K562 (cell line): ENCODE data around the gene SHFL. TPM values are rescaled to one million over a fixed set of nuclear protein-coding genes. Genes with fewer than 3 reads are reported as not detected.
A peak's percentile ranks its signal among the peaks of the same experiment; 100 is the strongest.

Experiments used
- ARID2 ChIP-seq: fragments of 450-650 bp; IDR thresholded peaks from 2 replicates; pipeline ENCODE4 v1.6.1; 2017; ENCODE audit warnings: antibody characterized with exemption, mild to moderate bottlenecking
- EP400 ChIP-seq: fragments of 450-650 bp; IDR thresholded peaks from 2 replicates; pipeline ENCODE4 v1.6.1; 2017; ENCODE audit warnings: antibody characterized with exemption, mild to moderate bottlenecking, moderate library complexity
- ESRRB ChIP-seq: fragments of 250-450 bp; sonication (Bioruptor Pico); IDR thresholded peaks from 2 replicates; pipeline ENCODE4 v1.5.0; 2020; ENCODE audit warnings: mild to moderate bottlenecking, moderate library complexity, borderline replicate concordance
- ETV1 ChIP-seq: fragments of 450-650 bp; conservative IDR thresholded peaks from 2 replicates; pipeline ENCODE4 v1.6.1; 2016; ENCODE audit warnings: missing genetic modification characterization, control low read depth, low read depth, missing compliant biosample characterization
- HINFP ChIP-seq: fragments of 450-650 bp; conservative IDR thresholded peaks from 2 replicates; pipeline ENCODE4 v1.6.1; 2016; ENCODE audit warnings: missing genetic modification characterization, low read depth, mild to moderate bottlenecking, control low read depth, missing compliant biosample characterization
- NFIX ChIP-seq: fragments of 250-450 bp; sonication (Bioruptor Pico); IDR thresholded peaks from 2 replicates; pipeline ENCODE4 v1.4.0; 2020; ENCODE audit warnings: low read depth, mild to moderate bottlenecking, moderate library complexity
- OTX1 ChIP-seq: fragments of 450-650 bp; formaldehyde crosslinking; IDR thresholded peaks from 2 replicates; pipeline ENCODE4 v1.4.0; 2022; ENCODE audit warnings: mild to moderate bottlenecking
- SMAD4 ChIP-seq: fragments of 250-450 bp; sonication (Bioruptor Pico); conservative IDR thresholded peaks from 2 replicates; pipeline ENCODE4 v1.8.0; 2021; ENCODE audit warnings: inconsistent platforms, mild to moderate bottlenecking, moderate library complexity
- SREBF1 ChIP-seq: fragments of 150-350 bp; IDR thresholded peaks from 2 replicates; pipeline ENCODE4 v1.6.1; 2014; ENCODE audit warnings: antibody characterized with exemption, low read depth, low read length, borderline replicate concordance
- THRB ChIP-seq: fragments of 450-650 bp; formaldehyde crosslinking; conservative IDR thresholded peaks from 2 replicates; pipeline ENCODE4 v1.4.0; 2022; ENCODE audit warnings: mild to moderate bottlenecking, missing genetic modification characterization
- U2AF1 ChIP-seq: fragments of 200-400 bp; formaldehyde crosslinking; optimal IDR thresholded peaks from 2 replicates; pipeline ENCODE3; 2017; ENCODE audit warnings: mild to moderate bottlenecking, low read depth, low read length, moderate library complexity
- WHSC1 ChIP-seq: IDR thresholded peaks from one replicate; pipeline ENCODE4 v1.6.1; 2012; ENCODE audit warnings: low read length, control low read depth, inconsistent platforms
- ZNF316 ChIP-seq: fragments of 450-650 bp; IDR thresholded peaks from 2 replicates; pipeline ENCODE4 v1.6.1; 2016
- ZNF449 ChIP-seq: fragments of 250-450 bp; sonication (Bioruptor Pico); IDR thresholded peaks from 2 replicates; pipeline ENCODE4 v1.8.0; 2022; ENCODE audit warnings: moderate library complexity, mild to moderate bottlenecking, inconsistent platforms
- polyA plus RNA-seq, 8 experiments: library from polyadenylated mRNA; depleted of rRNA in 4 of 8; stranded (reverse) in 5 of 8; unstranded in 3 of 8; fragments of >200 nt; fragmentation: Nextera tagmentation in 2 of 8; fragmentation: Illumina TruSeq in 1 of 8; extraction: Ambion mirVana in 2 of 8; extraction: Trizol in 1 of 8; gene quantifications; 2 replicates each; pipeline versions ENCODE4 v1.2.1 to v1.2.3, GENCODE V29; 2011 to 2014; ENCODE audit warnings: inconsistent platforms in 1 of 8, missing spikeins in 1 of 8
- total RNA-seq, 7 experiments: library from RNA; depleted of rRNA in 6 of 7; stranded (reverse); fragments of >200 nt in 6 of 7; fragmentation: Illumina TruSeq in 2 of 7; extraction: Trizol in 2 of 7; gene quantifications; 2 replicates each; pipeline versions ENCODE4 v1.2.1 to v1.2.3, GENCODE V29; 2011 to 2021; ENCODE audit warnings: low replicate concordance in 1 of 7
- TF ChIP-seq, protein P1 (sequence below): fragments of 250-450 bp; sonication (Bioruptor Pico); IDR thresholded peaks from 2 replicates; pipeline ENCODE4 v1.5.0; 2022; ENCODE audit warnings: mild to moderate bottlenecking
- TF ChIP-seq, protein P2 (sequence below): sonication (generic); formaldehyde crosslinking; IDR thresholded peaks from 2 replicates; pipeline ENCODE4 v1.8.1; 2022; ENCODE audit warnings: missing genetic modification reagents
- TF ChIP-seq, protein P3 (sequence below), 2 experiments: fragments of 450-650 bp in 1 of 2; IDR thresholded peaks; 2 replicates each; pipeline ENCODE4 v1.6.1; 2011 to 2017; ENCODE audit warnings: low read depth in 2 of 2, antibody characterized with exemption in 1 of 2, borderline replicate concordance in 1 of 2, low read length in 1 of 2, mild to moderate bottlenecking in 1 of 2, mixed read lengths in 1 of 2; ENCODE audit not compliant: control insufficient read depth in 1 of 2

The SHFL gene
- total and polyA plus RNA-seq, 9 of the 15 experiments (the other 6 are each of a cell fraction or from before 2014, with no cell fraction given): 1.5 to 25.7 (median 13.0) TPM

GRCh38 chr19:10104130-10104513 is 18.0 kb downstream of the SHFL start (continued):
- no peak for TF ChIP-seq ARID2
- no peak for TF ChIP-seq WHSC1
- peak; percentile 23; the same call in 1 of the 2 replicates for TF ChIP-seq EP400
- no peak for TF ChIP-seq U2AF1
- no peak for TF ChIP-seq ZNF316
- TF ChIP-seq HINFP (tag): no peak
- TF ChIP-seq, protein P1, sequence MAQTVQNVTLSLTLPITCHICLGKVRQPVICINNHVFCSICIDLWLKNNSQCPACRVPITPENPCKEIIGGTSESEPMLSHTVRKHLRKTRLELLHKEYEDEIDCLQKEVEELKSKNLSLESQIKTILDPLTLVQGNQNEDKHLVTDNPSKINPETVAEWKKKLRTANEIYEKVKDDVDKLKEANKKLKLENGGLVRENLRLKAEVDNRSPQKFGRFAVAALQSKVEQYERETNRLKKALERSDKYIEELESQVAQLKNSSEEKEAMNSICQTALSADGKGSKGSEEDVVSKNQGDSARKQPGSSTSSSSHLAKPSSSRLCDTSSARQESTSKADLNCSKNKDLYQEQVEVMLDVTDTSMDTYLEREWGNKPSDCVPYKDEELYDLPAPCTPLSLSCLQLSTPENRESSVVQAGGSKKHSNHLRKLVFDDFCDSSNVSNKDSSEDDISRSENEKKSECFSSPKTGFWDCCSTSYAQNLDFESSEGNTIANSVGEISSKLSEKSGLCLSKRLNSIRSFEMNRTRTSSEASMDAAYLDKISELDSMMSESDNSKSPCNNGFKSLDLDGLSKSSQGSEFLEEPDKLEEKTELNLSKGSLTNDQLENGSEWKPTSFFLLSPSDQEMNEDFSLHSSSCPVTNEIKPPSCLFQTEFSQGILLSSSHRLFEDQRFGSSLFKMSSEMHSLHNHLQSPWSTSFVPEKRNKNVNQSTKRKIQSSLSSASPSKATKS (CRISPR knock-in tag): no peak
- no peak for TF ChIP-seq SREBF1
- TF ChIP-seq NFIX: no peak
- TF ChIP-seq, protein P2, sequence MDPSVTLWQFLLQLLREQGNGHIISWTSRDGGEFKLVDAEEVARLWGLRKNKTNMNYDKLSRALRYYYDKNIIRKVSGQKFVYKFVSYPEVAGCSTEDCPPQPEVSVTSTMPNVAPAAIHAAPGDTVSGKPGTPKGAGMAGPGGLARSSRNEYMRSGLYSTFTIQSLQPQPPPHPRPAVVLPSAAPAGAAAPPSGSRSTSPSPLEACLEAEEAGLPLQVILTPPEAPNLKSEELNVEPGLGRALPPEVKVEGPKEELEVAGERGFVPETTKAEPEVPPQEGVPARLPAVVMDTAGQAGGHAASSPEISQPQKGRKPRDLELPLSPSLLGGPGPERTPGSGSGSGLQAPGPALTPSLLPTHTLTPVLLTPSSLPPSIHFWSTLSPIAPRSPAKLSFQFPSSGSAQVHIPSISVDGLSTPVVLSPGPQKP (CRISPR knock-in tag): no peak
- peak; percentile 71; the same call in 1 of the 2 replicates for TF ChIP-seq OTX1
- no peak for TF ChIP-seq ESRRB
- TF ChIP-seq THRB (CRISPR knock-in tag): 0 out of 2 replicates have a peak, but pooled peaks have one; percentile 33
- no peak for TF ChIP-seq ZNF449 (CRISPR knock-in tag)
- no peak for TF ChIP-seq SMAD4
- TF ChIP-seq ETV1 (tag): no peak
- TF ChIP-seq, protein P3, sequence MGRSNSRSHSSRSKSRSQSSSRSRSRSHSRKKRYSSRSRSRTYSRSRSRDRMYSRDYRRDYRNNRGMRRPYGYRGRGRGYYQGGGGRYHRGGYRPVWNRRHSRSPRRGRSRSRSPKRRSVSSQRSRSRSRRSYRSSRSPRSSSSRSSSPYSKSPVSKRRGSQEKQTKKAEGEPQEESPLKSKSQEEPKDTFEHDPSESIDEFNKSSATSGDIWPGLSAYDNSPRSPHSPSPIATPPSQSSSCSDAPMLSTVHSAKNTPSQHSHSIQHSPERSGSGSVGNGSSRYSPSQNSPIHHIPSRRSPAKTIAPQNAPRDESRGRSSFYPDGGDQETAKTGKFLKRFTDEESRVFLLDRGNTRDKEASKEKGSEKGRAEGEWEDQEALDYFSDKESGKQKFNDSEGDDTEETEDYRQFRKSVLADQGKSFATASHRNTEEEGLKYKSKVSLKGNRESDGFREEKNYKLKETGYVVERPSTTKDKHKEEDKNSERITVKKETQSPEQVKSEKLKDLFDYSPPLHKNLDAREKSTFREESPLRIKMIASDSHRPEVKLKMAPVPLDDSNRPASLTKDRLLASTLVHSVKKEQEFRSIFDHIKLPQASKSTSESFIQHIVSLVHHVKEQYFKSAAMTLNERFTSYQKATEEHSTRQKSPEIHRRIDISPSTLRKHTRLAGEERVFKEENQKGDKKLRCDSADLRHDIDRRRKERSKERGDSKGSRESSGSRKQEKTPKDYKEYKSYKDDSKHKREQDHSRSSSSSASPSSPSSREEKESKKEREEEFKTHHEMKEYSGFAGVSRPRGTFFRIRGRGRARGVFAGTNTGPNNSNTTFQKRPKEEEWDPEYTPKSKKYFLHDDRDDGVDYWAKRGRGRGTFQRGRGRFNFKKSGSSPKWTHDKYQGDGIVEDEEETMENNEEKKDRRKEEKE (IDR thresholded peaks at IDR 0.05; ENCODE audit: borderline replicate concordance in 1 of 2, control insufficient read depth in 1 of 2, low read depth in 2 of 2, low read length in 1 of 2): no peak
